ENCODE data around the gene CCDC18. TPM values are rescaled to one million over a fixed set of nuclear protein-coding genes. Genes with fewer than 3 reads are reported as not detected.

Gene CCDC18, protein sequence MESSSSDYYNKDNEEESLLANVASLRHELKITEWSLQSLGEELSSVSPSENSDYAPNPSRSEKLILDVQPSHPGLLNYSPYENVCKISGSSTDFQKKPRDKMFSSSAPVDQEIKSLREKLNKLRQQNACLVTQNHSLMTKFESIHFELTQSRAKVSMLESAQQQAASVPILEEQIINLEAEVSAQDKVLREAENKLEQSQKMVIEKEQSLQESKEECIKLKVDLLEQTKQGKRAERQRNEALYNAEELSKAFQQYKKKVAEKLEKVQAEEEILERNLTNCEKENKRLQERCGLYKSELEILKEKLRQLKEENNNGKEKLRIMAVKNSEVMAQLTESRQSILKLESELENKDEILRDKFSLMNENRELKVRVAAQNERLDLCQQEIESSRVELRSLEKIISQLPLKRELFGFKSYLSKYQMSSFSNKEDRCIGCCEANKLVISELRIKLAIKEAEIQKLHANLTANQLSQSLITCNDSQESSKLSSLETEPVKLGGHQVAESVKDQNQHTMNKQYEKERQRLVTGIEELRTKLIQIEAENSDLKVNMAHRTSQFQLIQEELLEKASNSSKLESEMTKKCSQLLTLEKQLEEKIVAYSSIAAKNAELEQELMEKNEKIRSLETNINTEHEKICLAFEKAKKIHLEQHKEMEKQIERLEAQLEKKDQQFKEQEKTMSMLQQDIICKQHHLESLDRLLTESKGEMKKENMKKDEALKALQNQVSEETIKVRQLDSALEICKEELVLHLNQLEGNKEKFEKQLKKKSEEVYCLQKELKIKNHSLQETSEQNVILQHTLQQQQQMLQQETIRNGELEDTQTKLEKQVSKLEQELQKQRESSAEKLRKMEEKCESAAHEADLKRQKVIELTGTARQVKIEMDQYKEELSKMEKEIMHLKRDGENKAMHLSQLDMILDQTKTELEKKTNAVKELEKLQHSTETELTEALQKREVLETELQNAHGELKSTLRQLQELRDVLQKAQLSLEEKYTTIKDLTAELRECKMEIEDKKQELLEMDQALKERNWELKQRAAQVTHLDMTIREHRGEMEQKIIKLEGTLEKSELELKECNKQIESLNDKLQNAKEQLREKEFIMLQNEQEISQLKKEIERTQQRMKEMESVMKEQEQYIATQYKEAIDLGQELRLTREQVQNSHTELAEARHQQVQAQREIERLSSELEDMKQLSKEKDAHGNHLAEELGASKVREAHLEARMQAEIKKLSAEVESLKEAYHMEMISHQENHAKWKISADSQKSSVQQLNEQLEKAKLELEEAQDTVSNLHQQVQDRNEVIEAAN (N-terminal part only)
- total RNA-seq (2014; rRNA removed; shearing (Covaris generic)) (7.5 and 16.3 TPM in 2 replicates), polyA plus RNA-seq (2016; fragmentation: Nextera tagmentation; extraction: Ambion mirVana) (37.0 and 47.9 TPM in 2 replicates)
- long read RNA-seq, partial matches to known transcripts, result 16 of 26 reads
- long read RNA-seq, other reads (novel, unspliced or antisense), result 10 of 26 reads

GRCh38 chr1:93180723-93181613 is at the start of gene CCDC18:
Gene CCDC18 (plus strand): TSS chr1:93180724. CDS start chr1:93183362, 2,638 bp downstream.
- Histone ChIP-seq H3K4me2 (peak within 1 kb of the TSS; percentile 84), H3K4me1 (ENCODE audit: insufficient read depth) (peaks cover 13% of the 10 kb centered on the region), H3K4me3 (peak within 1 kb of the TSS; percentile 79), H3F3A (replicated peaks; ENCODE audit: low read depth) (peaks cover 3% of the 10 kb centered on the region; the same call in 1 of the 2 replicates), H2AFZ (peak within 1 kb of the TSS; percentile 94), H3K27ac (ENCODE audit: low read depth) (peak within 1 kb of the TSS; percentile 94), H3K36me3 (ENCODE audit: insufficient read depth) (no peaks in the 10 kb centered on the region), H3K79me2 (replicated peaks; ENCODE audit: insufficient read depth) (peaks cover 68% of the 10 kb centered on the region), H3K9me2 (ENCODE audit: insufficient read depth) (no peaks in the 10 kb centered on the region), H3K27me3 (ENCODE audit: insufficient read depth) (no peaks in the 10 kb centered on the region), H4K20me1 (replicated peaks; ENCODE audit: insufficient read depth) (peaks cover 6% of the 10 kb centered on the region; the same call in 1 of the 2 replicates)
- DNase-seq (ENCODE audit: low spot score), result peak; percentile 66
- H3K36me3 Mint-ChIP-seq (ENCODE audit: low read depth), result no peaks in the 10 kb centered on the region; the same call in 1 of the 3 replicates
- peaks cover 8% of the 10 kb centered on the region for H3K27me3 Mint-ChIP-seq (ENCODE audit: insufficient read depth, low read depth, poor library complexity)
- no peaks in the 10 kb centered on the region; the same call in 2 of the 3 replicates for H3K9me3 Mint-ChIP-seq
- peak within 1 kb of the TSS; percentile 90 for H3K4me3 Mint-ChIP-seq
- peak within 1 kb of the TSS; percentile 99 for H3K27ac Mint-ChIP-seq
- peak; percentile 13 for ATAC-seq
- peak; percentile 83 for TF ChIP-seq POLR2AphosphoS5 (IDR thresholded peaks at IDR 0.05; ENCODE audit: low read depth)
- no peak for TF ChIP-seq JUNB (IDR thresholded peaks at IDR 0.05; ENCODE audit: unreplicated experiment)
- TF ChIP-seq NANOG (IDR thresholded peaks at IDR 0.05; ENCODE audit: borderline replicate concordance), result no peak
- TF ChIP-seq STAT1 (IDR thresholded peaks at IDR 0.05; ENCODE audit: unreplicated experiment), result no peak
- peaks cover 27% of the 10 kb centered on the region for H3K4me1 Mint-ChIP-seq

DNA sequence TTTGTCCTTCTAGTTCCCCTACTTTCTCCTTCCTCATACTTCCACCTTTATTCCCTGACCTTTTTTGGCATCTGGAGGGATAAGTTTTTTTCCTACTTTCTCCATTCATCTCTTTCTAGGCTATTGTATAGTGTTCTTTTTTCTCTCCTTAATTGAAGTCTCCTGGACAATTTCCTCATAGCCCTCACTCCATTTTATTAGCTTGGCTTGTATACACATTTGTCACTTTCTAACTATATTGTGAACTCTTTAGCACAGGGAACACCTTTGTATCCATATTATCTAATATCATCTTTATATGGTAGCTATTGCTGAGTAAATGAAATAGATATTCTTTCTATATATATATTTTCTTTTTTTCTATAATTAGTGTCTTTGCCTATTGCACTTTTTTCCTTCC is 47.9 kb upstream of the CCDC18 start:
- H3K36me3 Mint-ChIP-seq (ENCODE audit: low read depth), result peaks cover 40% of the 10 kb centered on the region
- H3K4me3 ChIP-seq, result no peak overlapping the region
- no peaks in the 10 kb centered on the region; the same call in 1 of the 2 replicates for H3F3A ChIP-seq (replicated peaks; ENCODE audit: low read depth)
- no peak for ATAC-seq
- H3K9me3 Mint-ChIP-seq, result no peaks in the 10 kb centered on the region
- H3K27ac ChIP-seq (ENCODE audit: low read depth), result no peak overlapping the region
- DNase-seq (ENCODE audit: low spot score), result no peak
- no peaks in the 10 kb centered on the region for H3K4me1 Mint-ChIP-seq
- H3K79me2 ChIP-seq (replicated peaks; ENCODE audit: insufficient read depth), result peaks cover 22% of the 10 kb centered on the region
- no peak overlapping the region for H3K27ac Mint-ChIP-seq
- H3K27me3 ChIP-seq (ENCODE audit: insufficient read depth), result no peaks in the 10 kb centered on the region
- H3K4me2 ChIP-seq, result no peak overlapping the region
- H3K27me3 Mint-ChIP-seq (ENCODE audit: insufficient read depth, low read depth, poor library complexity), result no peaks in the 10 kb centered on the region
- H3K4me3 Mint-ChIP-seq, result no peak overlapping the region
- H2AFZ ChIP-seq, result no peak overlapping the region
- no peaks in the 10 kb centered on the region for H3K9me2 ChIP-seq (ENCODE audit: insufficient read depth)
- H4K20me1 ChIP-seq (replicated peaks; ENCODE audit: insufficient read depth), result peaks cover 10% of the 10 kb centered on the region; the same call in 1 of the 2 replicates
- peaks cover 59% of the 10 kb centered on the region; the same call in 1 of the 2 replicates for H3K36me3 ChIP-seq (ENCODE audit: insufficient read depth)
- no peaks in the 10 kb centered on the region for H3K4me1 ChIP-seq (ENCODE audit: insufficient read depth)
- TF ChIP-seq EZH2 (IDR thresholded peaks at IDR 0.05; ENCODE audit: low read depth, unreplicated experiment) (no peak), CTCF (conservative IDR thresholded peaks at IDR 0.05; ENCODE audit: low read depth in 2 of 2) (no peak), ZNF462 (CRISPR knock-in tag; IDR thresholded peaks at IDR 0.05) (no peak)
